ENCODE results near the gene PDE6B.
"Not testable (repeated sequence)": the region's sequence is repeated elsewhere in the genome, so short reads cannot be mapped to it uniquely, and the experiment has no call there.

- TF ChIP-seq POLR2A (IDR thresholded peaks at IDR 0.05), result not testable (repeated sequence)
- TF ChIP-seq POLR2AphosphoS5 (IDR thresholded peaks at IDR 0.05), result peak in 2 of 3 donors; percentile 22 to 32
Measured at GRCh38 chr4:669806-670559, 44.6 kb downstream of the PDE6B start.
